ENCODE measurements around the gene PIK3R3. TPM values are rescaled to one million over a fixed set of nuclear protein-coding genes. Genes with fewer than 3 reads are reported as not detected.

PIK3R3 gene
- total and polyA plus RNA-seq, 9 of the 15 experiments (the other 6 are each of a cell fraction or from before 2014, with no cell fraction given) = 1.4 to 7.7 (median 4.6) TPM

- TF ChIP-seq ATF3 (IDR thresholded peaks at IDR 0.05) (no peak), ATF3 (CRISPR knock-in tag; conservative IDR thresholded peaks at IDR 0.05) (no peak), TOE1 (IDR thresholded peaks at IDR 0.05; ENCODE audit: borderline replicate concordance) (peak; percentile 67; the same call in 1 of the 2 replicates), TOE1 (CRISPR knock-in tag; IDR thresholded peaks at IDR 0.05; ENCODE audit: borderline replicate concordance, low read depth) (no peak), HDGF (IDR thresholded peaks at IDR 0.05) (no peak), MGA (IDR thresholded peaks at IDR 0.05) (peak; percentile 44), FOXA1 (IDR thresholded peaks at IDR 0.05; ENCODE audit: borderline replicate concordance) (no peak), FOSL1 (tag; conservative IDR thresholded peaks at IDR 0.05) (0 out of 2 replicates have a peak, but pooled peaks have one; percentile 25), NRF1 (conservative IDR thresholded peaks at IDR 0.05 in 1 of 2, IDR thresholded peaks at IDR 0.05 in 1 of 2) (no peak), L3MBTL2 (IDR thresholded peaks at IDR 0.05) (peak; percentile 50; the same call in 1 of the 2 replicates), HMBOX1 (IDR thresholded peaks at IDR 0.05) (0 out of 2 replicates have a peak, but pooled peaks have one; percentile 5), ZBTB1 (CRISPR knock-in tag; IDR thresholded peaks at IDR 0.05; ENCODE audit: borderline replicate concordance, low read depth) (no peak), CEBPB (tag; IDR thresholded peaks at IDR 0.05) (peak; percentile 39; the same call in 1 of the 2 replicates), JUND (IDR thresholded peaks at IDR 0.05; ENCODE audit: borderline replicate concordance, low read depth, low read length) (no peak), JUND (tag; IDR thresholded peaks at IDR 0.05; ENCODE audit: borderline replicate concordance, low read depth, low read length) (0 out of 3 replicates have a peak, but pooled peaks have one; percentile 8)
These were observed 18.5 kb downstream of the PIK3R3 start (continued) for GRCh38 chr1:46113948-46114347.

Data from K562 (cell line).